Measurements from ENCODE around the gene ALDH5A1.

ALDH5A1 gene

GRCh38 chr6:24576447-24576846 is 81.7 kb downstream of the ALDH5A1 start:
- DNase-seq, result no peak

GRCh38 chr6:24581084-24581669 is 86.4 kb downstream of the ALDH5A1 start:
- DNase-seq, result peak; percentile 46

GRCh38 chr6:24583463-24584381 is 89.0 kb downstream of the ALDH5A1 start:
- DNase-seq, result peak; percentile 54

- no peak for DNase-seq
Measured at GRCh38 chr6:24584382-24584720, 89.6 kb downstream of the ALDH5A1 start.

All from fibroblast of skin of right quadriceps (primary cell).